Body of pancreas (tissue), 4 donors: ENCODE measurements around the gene ANKRD18B.
"Not testable (repeated sequence)": the region's sequence is repeated elsewhere in the genome, so short reads cannot be mapped to it uniquely, and the experiment has no call there.

Experiments
- CTCF ChIP-seq, 7 experiments: fragments of 450-650 bp in 4 of 7; fragments of 200-600 bp in 3 of 7; sonication (generic) in 3 of 7; IDR thresholded peaks; one replicate each; pipeline ENCODE4 v1.5.1; 2016 to 2019; ENCODE audit warnings: antibody characterized with exemption in 7 of 7
- POLR2A ChIP-seq, 3 donors: fragments of 450-650 bp; IDR thresholded peaks; one replicate each; pipeline ENCODE4 v1.6.1; 2016; ENCODE audit warnings: antibody characterized with exemption in 3 of 3, mild to moderate bottlenecking in 2 of 3

DNA sequence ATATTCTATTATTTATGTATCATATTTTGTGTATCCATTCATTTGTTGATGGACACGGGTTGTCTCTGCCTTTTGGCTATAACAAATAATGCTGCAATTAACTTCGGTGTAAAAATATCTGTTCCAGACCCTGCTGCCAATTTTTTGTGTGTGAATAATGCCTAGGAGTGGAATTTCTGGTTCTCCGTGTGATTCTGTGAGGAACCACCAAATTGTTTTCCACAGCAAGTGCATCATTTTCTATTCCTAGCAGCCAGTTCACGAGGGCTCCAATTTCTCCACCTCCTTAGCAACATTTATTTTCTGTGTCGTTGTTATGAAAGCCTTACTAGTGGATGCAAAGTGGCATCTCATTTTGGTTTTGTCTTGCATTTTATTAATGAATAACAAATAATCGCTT, 2.2 kb upstream of the ANKRD18B start:
- TF ChIP-seq CTCF, POLR2A (IDR thresholded peaks at IDR 0.05): not testable (repeated sequence)
